Neural progenitor cell (in vitro differentiated cells): ENCODE measurements around the gene TCFL5. TPM values are rescaled to one million over a fixed set of nuclear protein-coding genes. Genes with fewer than 3 reads are reported as not detected.

Experiments
- DNase-seq: peaks from one replicate; pipeline ENCODE4 v3.0.0-alpha.2; 2016; ENCODE audit warnings: low spot score
- H2AFZ ChIP-seq: fragments of 200-600 bp; sonication (generic); replicated peaks from 2 replicates; pipeline ENCODE4 v1.6.1; 2016; ENCODE audit warnings: antibody characterized with exemption
- H3F3A ChIP-seq: fragments of 200-600 bp; sonication (generic); 2 replicates; pipeline ENCODE4 v1.6.1; 2016; ENCODE audit warnings: antibody characterized with exemption, low read depth
- H3K27ac ChIP-seq: fragments of 200-600 bp; sonication (generic); 2 replicates; pipeline ENCODE4 v1.5.1; 2016; ENCODE audit warnings: mild to moderate bottlenecking
- H3K27me3 ChIP-seq: fragments of 200-600 bp; sonication (generic); 2 replicates; pipeline ENCODE4 v1.6.1; 2016; ENCODE audit warnings: mild to moderate bottlenecking, moderate library complexity
- H3K36me3 ChIP-seq: fragments of 200-600 bp; sonication (generic); 2 replicates; pipeline ENCODE4 v1.5.1; 2016
- H3K4me1 ChIP-seq: fragments of 200-600 bp; sonication (generic); 2 replicates; pipeline ENCODE4 v1.6.1; 2016; ENCODE audit warnings: mixed run types
- H3K4me2 ChIP-seq: fragments of 200-600 bp; sonication (generic); 2 replicates; pipeline ENCODE4 v1.6.1; 2016
- H3K4me3 ChIP-seq: fragments of 200-600 bp; sonication (generic); 2 replicates; pipeline ENCODE4 v1.5.1; 2016
- H3K79me2 ChIP-seq: fragments of 200-600 bp; sonication (generic); 2 replicates; pipeline ENCODE4 v1.6.1; 2016; ENCODE audit warnings: low read depth
- H3K9ac ChIP-seq: fragments of 200-600 bp; sonication (generic); 2 replicates; pipeline ENCODE4 v1.6.1; 2016
- H3K9me3 ChIP-seq: fragments of 200-600 bp; sonication (generic); 2 replicates; pipeline ENCODE4 v1.5.1; 2016; ENCODE audit warnings: low read depth
- H4K20me1 ChIP-seq: fragments of 200-600 bp; sonication (generic); 2 replicates; pipeline ENCODE4 v1.6.1; 2016; ENCODE audit warnings: low read depth
- H3K27ac Mint-ChIP-seq: 3 replicates; pipeline ENCODE4 v1.8.0; 2021; ENCODE audit warnings: mixed read lengths
- H3K27me3 Mint-ChIP-seq: 2 replicates; pipeline ENCODE4 v1.8.0; 2022; ENCODE audit warnings: low read depth, mild to moderate bottlenecking, inconsistent platforms, moderate library complexity, mixed read lengths; ENCODE audit not compliant: insufficient read depth
- H3K36me3 Mint-ChIP-seq: 3 replicates; pipeline ENCODE4 v1.8.0; 2021; ENCODE audit warnings: mixed read lengths
- H3K4me1 Mint-ChIP-seq: 3 replicates; pipeline ENCODE4 v1.8.0; 2021; ENCODE audit warnings: mixed read lengths
- H3K4me3 Mint-ChIP-seq: 3 replicates; pipeline ENCODE4 v1.8.0; 2021; ENCODE audit warnings: mild to moderate bottlenecking, moderate library complexity, mixed read lengths
- H3K9me3 Mint-ChIP-seq: 3 replicates; pipeline ENCODE4 v1.8.0; 2020; ENCODE audit warnings: mixed read lengths
- EZH2 ChIP-seq: fragments of 200-600 bp; sonication (generic); IDR thresholded peaks from 2 replicates; pipeline ENCODE4 v1.6.1; 2017; ENCODE audit warnings: antibody characterized with exemption, mild to moderate bottlenecking, moderate library complexity
- EZH2phosphoT487 ChIP-seq: fragments of 200-600 bp; sonication (generic); IDR thresholded peaks from 2 replicates; pipeline ENCODE4 v1.6.1; 2017; ENCODE audit warnings: antibody characterized with exemption
- total RNA-seq: library from RNA; depleted of rRNA; stranded (reverse); fragments of >200 nt; gene quantifications from 2 replicates; pipeline ENCODE4 v1.2.3, GENCODE V29; 2015; ENCODE audit warnings: low replicate concordance
- TF ChIP-seq, protein P1 (sequence below): fragments of 200-600 bp; sonication (generic); IDR thresholded peaks from 2 replicates; pipeline ENCODE4 v1.5.1; 2017; ENCODE audit warnings: antibody characterized with exemption, mild to moderate bottlenecking

Gene TCFL5
- total RNA-seq, 1 donor from 2014 or later = 36.3 TPM

DNA sequence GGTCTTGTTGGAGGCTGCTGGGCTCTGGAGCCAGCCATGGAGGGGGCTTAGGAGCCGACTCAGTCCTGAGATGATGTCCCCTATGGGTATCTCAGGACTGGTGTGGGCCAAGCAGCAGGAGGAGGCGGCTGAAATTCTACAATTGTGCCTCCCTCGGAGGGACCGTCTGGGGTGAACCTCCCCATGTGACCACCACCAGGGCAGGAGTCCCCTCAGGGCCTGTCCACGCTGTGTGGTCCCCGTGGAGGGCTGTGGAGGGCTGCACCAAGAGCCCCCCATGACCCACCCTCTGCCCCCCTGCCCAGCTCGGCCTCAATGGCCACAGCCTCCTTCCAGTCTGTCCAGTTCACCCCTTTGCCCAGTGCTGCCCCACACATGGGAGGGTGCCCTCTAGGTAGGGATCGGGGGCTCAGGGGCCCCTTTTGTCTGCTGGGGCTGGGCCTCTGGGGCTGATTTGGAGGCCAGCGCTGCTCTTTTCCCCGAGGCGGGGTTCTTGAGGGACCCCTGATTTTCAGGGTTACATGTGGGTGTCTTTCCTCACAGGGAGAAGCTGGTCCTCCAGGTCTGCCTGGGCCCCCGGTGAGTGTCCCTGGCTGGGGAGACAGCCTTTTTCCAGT is 43.5 kb downstream of the TCFL5 start:
- Histone ChIP-seq H4K20me1 (peaks cover 14% of the 10 kb centered on the region), H3K79me2 (no peaks in the 10 kb centered on the region), H3K27ac (no peak overlapping the region), H2AFZ (no peak overlapping the region), H3K4me1 (peaks cover 20% of the 10 kb centered on the region), H3K9me3 (no peaks in the 10 kb centered on the region), H3F3A (peaks cover 23% of the 10 kb centered on the region), H3K36me3 (no peaks in the 10 kb centered on the region), H3K9ac (no peak overlapping the region), H3K4me3 (no peak overlapping the region), H3K27me3 (peaks cover 29% of the 10 kb centered on the region), H3K4me2 (peak overlapping the region; percentile 85)
- H3K4me1 Mint-ChIP-seq = peaks cover 20% of the 10 kb centered on the region
- no peak for DNase-seq
- no peaks in the 10 kb centered on the region for H3K9me3 Mint-ChIP-seq
- H3K36me3 Mint-ChIP-seq = no peaks in the 10 kb centered on the region
- peak overlapping the region; percentile 64 for H3K4me3 Mint-ChIP-seq
- TF ChIP-seq EZH2phosphoT487 (no peak), EZH2 (no peak)
- TF ChIP-seq, protein P1, sequence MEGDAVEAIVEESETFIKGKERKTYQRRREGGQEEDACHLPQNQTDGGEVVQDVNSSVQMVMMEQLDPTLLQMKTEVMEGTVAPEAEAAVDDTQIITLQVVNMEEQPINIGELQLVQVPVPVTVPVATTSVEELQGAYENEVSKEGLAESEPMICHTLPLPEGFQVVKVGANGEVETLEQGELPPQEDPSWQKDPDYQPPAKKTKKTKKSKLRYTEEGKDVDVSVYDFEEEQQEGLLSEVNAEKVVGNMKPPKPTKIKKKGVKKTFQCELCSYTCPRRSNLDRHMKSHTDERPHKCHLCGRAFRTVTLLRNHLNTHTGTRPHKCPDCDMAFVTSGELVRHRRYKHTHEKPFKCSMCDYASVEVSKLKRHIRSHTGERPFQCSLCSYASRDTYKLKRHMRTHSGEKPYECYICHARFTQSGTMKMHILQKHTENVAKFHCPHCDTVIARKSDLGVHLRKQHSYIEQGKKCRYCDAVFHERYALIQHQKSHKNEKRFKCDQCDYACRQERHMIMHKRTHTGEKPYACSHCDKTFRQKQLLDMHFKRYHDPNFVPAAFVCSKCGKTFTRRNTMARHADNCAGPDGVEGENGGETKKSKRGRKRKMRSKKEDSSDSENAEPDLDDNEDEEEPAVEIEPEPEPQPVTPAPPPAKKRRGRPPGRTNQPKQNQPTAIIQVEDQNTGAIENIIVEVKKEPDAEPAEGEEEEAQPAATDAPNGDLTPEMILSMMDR = no peak
- H3K27me3 Mint-ChIP-seq = peaks cover 15% of the 10 kb centered on the region
- H3K27ac Mint-ChIP-seq = no peak overlapping the region

- peaks cover 15% of the 10 kb centered on the region for H3K27me3 Mint-ChIP-seq
- no peak within 1 kb of the TSS for H3K27ac Mint-ChIP-seq
- Histone ChIP-seq H3K9me3 (no peaks in the 10 kb centered on the region), H4K20me1 (peaks cover 11% of the 10 kb centered on the region), H3K36me3 (no peaks in the 10 kb centered on the region), H3F3A (peaks cover 20% of the 10 kb centered on the region), H3K79me2 (no peaks in the 10 kb centered on the region), H3K4me1 (peaks cover 19% of the 10 kb centered on the region), H3K9ac (no peak within 1 kb of the TSS), H3K27ac (no peak within 1 kb of the TSS), H3K27me3 (peaks cover 29% of the 10 kb centered on the region), H3K4me3 (peak within 1 kb of the TSS; percentile 53), H3K4me2 (peak within 1 kb of the TSS; percentile 85), H2AFZ (no peak within 1 kb of the TSS)
- DNase-seq = peak; percentile 86
- H3K9me3 Mint-ChIP-seq = no peaks in the 10 kb centered on the region
- TF ChIP-seq EZH2 = peak; percentile 35
- TF ChIP-seq EZH2phosphoT487 = peak; percentile 69
- TF ChIP-seq, protein P1 = no peak
- H3K4me1 Mint-ChIP-seq = peaks cover 16% of the 10 kb centered on the region
- peak within 1 kb of the TSS; percentile 78 for H3K4me3 Mint-ChIP-seq
- H3K36me3 Mint-ChIP-seq = no peaks in the 10 kb centered on the region
These were observed 44.4 kb downstream of the TCFL5 start, which contains the start of gene COL9A3 for GRCh38 chr20:62816884-62817873. COL9A3 (plus strand) TSS chr20:62817050; CDS start chr20:62817065, 15 bp downstream.

DNA sequence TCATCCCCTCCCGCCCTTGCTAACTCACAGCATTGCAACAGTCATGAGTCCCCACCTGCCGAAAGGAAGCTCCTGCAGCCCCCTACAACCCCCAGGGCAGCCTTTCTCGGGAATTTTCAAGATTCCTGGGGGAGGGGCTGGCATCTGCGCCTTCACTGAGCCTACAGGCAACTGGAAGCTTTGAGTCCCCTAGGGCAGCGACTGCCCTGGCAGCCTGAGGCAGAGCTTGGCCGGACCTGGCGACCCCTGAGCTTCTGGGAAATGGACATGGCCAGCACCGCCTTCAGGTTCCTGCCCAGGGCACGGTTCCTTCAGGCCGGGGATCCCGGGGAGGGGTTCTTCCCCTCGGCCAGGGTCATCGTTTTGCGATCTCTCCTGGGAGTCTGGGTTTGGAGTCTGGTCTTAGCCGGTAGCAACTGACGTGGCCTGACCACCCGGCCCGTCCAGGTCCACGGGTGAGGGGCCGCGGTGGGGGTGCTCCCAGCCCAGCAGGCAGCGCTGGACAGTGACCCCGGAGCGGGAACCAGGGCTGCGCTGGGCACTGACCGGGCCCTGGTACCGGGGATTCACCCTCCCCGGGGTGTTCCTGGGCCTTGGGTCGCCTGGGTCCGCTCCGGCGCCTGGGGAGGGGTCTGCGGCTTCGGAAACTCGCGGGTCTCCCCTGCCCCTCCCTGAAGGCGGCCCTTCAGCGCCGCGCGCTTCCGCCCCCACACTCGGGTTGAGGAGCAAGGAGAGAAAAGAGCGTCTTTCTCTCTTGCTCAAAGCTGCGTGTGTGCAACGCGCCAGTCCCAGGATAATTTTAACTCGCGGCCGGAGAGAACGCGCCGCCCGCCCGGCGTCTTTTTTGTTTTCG is 45.4 kb downstream of the TCFL5 start:
- Histone ChIP-seq H3K27ac (no peak overlapping the region), H3K4me2 (peak overlapping the region; percentile 85), H4K20me1 (peaks cover 8% of the 10 kb centered on the region), H3K4me3 (peak overlapping the region; percentile 53), H3K36me3 (no peaks in the 10 kb centered on the region), H3F3A (peaks cover 20% of the 10 kb centered on the region), H3K9ac (no peak overlapping the region), H3K4me1 (peaks cover 19% of the 10 kb centered on the region), H3K27me3 (peaks cover 29% of the 10 kb centered on the region), H3K79me2 (no peaks in the 10 kb centered on the region), H2AFZ (no peak overlapping the region), H3K9me3 (no peaks in the 10 kb centered on the region)
- Mint-ChIP-seq H3K36me3 (peaks cover 3% of the 10 kb centered on the region), H3K4me1 (peaks cover 16% of the 10 kb centered on the region), H3K4me3 (peak overlapping the region; percentile 78), H3K27me3 (peaks cover 15% of the 10 kb centered on the region), H3K9me3 (no peaks in the 10 kb centered on the region), H3K27ac (no peak overlapping the region)
- DNase-seq = peak; percentile 88
- TF ChIP-seq EZH2 (peak; percentile 79), EZH2phosphoT487 (peak; percentile 50)
- TF ChIP-seq, protein P1 = no peak
